PC-9 (cell line): ENCODE data around the gene NUP188. TPM values are rescaled to one million over a fixed set of nuclear protein-coding genes. Genes with fewer than 3 reads are reported as not detected.
A peak's percentile ranks its signal among the peaks of the same experiment; 100 is the strongest.

Source experiments
- BruUV-seq: library from RNA; stranded (reverse); fragments of 400-500 nt; replicated peaks from 2 replicates; lab custom pipeline; 2021; lab: Mats Ljungman, UMichigan
- CTCF ChIA-PET: fragments of 300-600 bp; sonication (Branson Sonifier 250); formaldehyde crosslinking; loops from one replicate; lab custom pipeline; 2022; ENCODE audit warnings: antibody characterized with exemption; lab: Charles Lee
- POLR2A ChIA-PET: fragments of 300-600 bp; sonication (Branson Sonifier 250); formaldehyde crosslinking; loops from one replicate; lab custom pipeline; 2022; ENCODE audit warnings: antibody characterized with exemption; ENCODE audit not compliant: unreplicated experiment; lab: Charles Lee
- DNase-seq, 2 experiments: peaks; one replicate each; pipeline versions ENCODE4 v3.0.0 to v3.0.0-alpha.2; 2015 to 2022; ENCODE audit warnings: mixed read lengths in 1 of 2
- H2AFZ ChIP-seq: fragments of 200-600 bp; sonication (generic); 2 replicates; pipeline ENCODE4 v1.8.1; 2017; ENCODE audit warnings: antibody characterized with exemption
- H3F3A ChIP-seq: fragments of 200-600 bp; sonication (generic); 2 replicates; pipeline ENCODE4 v1.8.1; 2017; ENCODE audit warnings: antibody characterized with exemption, mild to moderate bottlenecking, low read depth; ENCODE audit not compliant: insufficient read depth
- H3K27ac ChIP-seq: fragments of 200-600 bp; sonication (generic); 2 replicates; pipeline ENCODE4 v1.6.1; 2016; ENCODE audit warnings: mixed run types
- H3K27me3 ChIP-seq: fragments of 200-600 bp; sonication (generic); 2 replicates; pipeline ENCODE4 v1.6.1; 2016; ENCODE audit warnings: low read depth, mixed run types; ENCODE audit not compliant: insufficient read depth
- H3K36me3 ChIP-seq: fragments of 200-600 bp; sonication (generic); 2 replicates; pipeline ENCODE4 v1.6.1; 2016; ENCODE audit warnings: low read depth, mixed run types
- H3K4me1 ChIP-seq: fragments of 200-600 bp; sonication (generic); replicated peaks from 2 replicates; pipeline ENCODE4 v1.6.1; 2016; ENCODE audit warnings: mixed run types; ENCODE audit not compliant: insufficient read depth
- H3K4me2 ChIP-seq: fragments of 200-600 bp; sonication (generic); 2 replicates; pipeline ENCODE4 v1.6.1; 2017; ENCODE audit warnings: mixed run types
- H3K4me3 ChIP-seq: fragments of 200-600 bp; sonication (generic); 2 replicates; pipeline ENCODE4 v1.6.1; 2016; ENCODE audit warnings: mixed run types
- H3K79me2 ChIP-seq: fragments of 200-600 bp; sonication (generic); 2 replicates; pipeline ENCODE4 v1.6.1; 2017; ENCODE audit warnings: low read depth, mixed run types
- H3K9me2 ChIP-seq: fragments of 200-600 bp; sonication (generic); 2 replicates; pipeline ENCODE4 v1.8.1; 2017; ENCODE audit warnings: mild to moderate bottlenecking; ENCODE audit not compliant: insufficient read depth
- H3K9me3 ChIP-seq: fragments of 200-600 bp; sonication (generic); 2 replicates; pipeline ENCODE4 v1.8.1; 2016; ENCODE audit warnings: low read depth; ENCODE audit not compliant: insufficient read depth
- H4K20me1 ChIP-seq: fragments of 200-600 bp; sonication (generic); 2 replicates; pipeline ENCODE4 v1.8.1; 2017; ENCODE audit not compliant: insufficient read depth
- CTCF ChIP-seq: fragments of 200-600 bp; sonication (generic); conservative IDR thresholded peaks from 2 replicates; pipeline ENCODE4 v1.6.1; 2017; ENCODE audit warnings: mixed run types, antibody characterized with exemption, mild to moderate bottlenecking, moderate library complexity
- EZH2 ChIP-seq: fragments of 200-600 bp; sonication (generic); IDR thresholded peaks from 2 replicates; pipeline ENCODE4 v1.8.0; 2017; ENCODE audit warnings: antibody characterized with exemption, low read depth
- intact Hi-C: fragments of 100-400 bp; cut with micrococcal nuclease; formaldehyde crosslinking; loops from one replicate; pipeline ENCODE4 v1.10.0; 2022; ENCODE audit not compliant: unreplicated experiment
- total RNA-seq: library from RNA; stranded (reverse); gene quantifications from 2 replicates; pipeline ENCODE4 v1.2.3, GENCODE V29; 2021

Gene NUP188
- total RNA-seq, 1 experiment from 2014 or later, result 90.0 TPM

- ChIA-PET CTCF (interaction anchor here (0.5 kb wide), 2 partner anchors 737 to 863 kb away, joined by 4 to 7 read pairs; no protein-coding TSS in a partner anchor), POLR2A (interaction anchor here (0.6 to 0.9 kb wide), 5 partner anchors 11 to 753 kb away, joined by 3 to 10 read pairs (median 4); partner anchors contain the start of gene MIGA2)
- H2AFZ ChIP-seq, result no peak overlapping the region
- peaks cover 31% of the 10 kb centered on the region for H3F3A ChIP-seq
- no peak for DNase-seq
- peaks cover 28% of the 10 kb centered on the region for H4K20me1 ChIP-seq
- no peaks in the 10 kb centered on the region for H3K27me3 ChIP-seq
- TF ChIP-seq EZH2 (no peak), CTCF (no peak)
- no peaks in the 10 kb centered on the region for H3K9me3 ChIP-seq
- no TSS peak for BruUV-seq
- no peaks in the 10 kb centered on the region for H3K9me2 ChIP-seq
- peak overlapping the region; percentile 51 for H3K27ac ChIP-seq
- peaks cover 55% of the 10 kb centered on the region for H3K4me1 ChIP-seq
- peak overlapping the region; percentile 69 for H3K4me2 ChIP-seq
- intact Hi-C loops, result loop anchor here (1.0 to 10.0 kb wide), 3 partner anchors 28 to 461 kb away; partner anchors contain the start of gene SET
- H3K36me3 ChIP-seq, result no peaks in the 10 kb centered on the region; the same call in 1 of the 2 replicates
- H3K79me2 ChIP-seq, result peaks cover 69% of the 10 kb centered on the region
- no peak overlapping the region for H3K4me3 ChIP-seq
Observed at GRCh38 chr9:129023908-129024233, 76.4 kb downstream of the NUP188 start.

GRCh38 chr9:129026442-129027223 lies 79.1 kb downstream of the NUP188 start:
- peaks cover 57% of the 10 kb centered on the region for H3K4me1 ChIP-seq
- TF ChIP-seq EZH2 (no peak), CTCF (no peak)
- H3K36me3 ChIP-seq, result no peaks in the 10 kb centered on the region; the same call in 1 of the 2 replicates
- H4K20me1 ChIP-seq, result peaks cover 27% of the 10 kb centered on the region
- no peaks in the 10 kb centered on the region for H3K9me3 ChIP-seq
- peak; percentile 84 to 92 for DNase-seq
- POLR2A ChIA-PET, result interaction anchor here (0.5 to 0.7 kb wide), 4 partner anchors 9 to 150 kb away, joined by 3 to 12 read pairs (median 4); no protein-coding TSS in a partner anchor
- CTCF ChIA-PET, result no interaction called here
- H3K27ac ChIP-seq, result peak overlapping the region; percentile 48
- no peaks in the 10 kb centered on the region for H3K9me2 ChIP-seq
- H3K79me2 ChIP-seq, result peaks cover 60% of the 10 kb centered on the region
- intact Hi-C loops, result loop anchor here (1.0 to 10.0 kb wide), 4 partner anchors 55 to 458 kb away; partner anchors contain the start of genes DOLPP1 and SET
- peaks cover 36% of the 10 kb centered on the region for H3F3A ChIP-seq
- H2AFZ ChIP-seq, result no peak overlapping the region
- TSS peak; percentile 35 for BruUV-seq
- peak overlapping the region; percentile 83 for H3K4me2 ChIP-seq
- peak overlapping the region; percentile 63 for H3K4me3 ChIP-seq
- no peaks in the 10 kb centered on the region for H3K27me3 ChIP-seq

- Histone ChIP-seq H2AFZ (peak overlapping the region; percentile 70; the same call in 1 of the 2 replicates), H3K4me2 (peak overlapping the region; percentile 83), H4K20me1 (peaks cover 21% of the 10 kb centered on the region), H3K27ac (peak overlapping the region; percentile 48), H3K4me1 (peaks cover 57% of the 10 kb centered on the region), H3K4me3 (peak overlapping the region; percentile 63), H3F3A (peaks cover 36% of the 10 kb centered on the region), H3K79me2 (peaks cover 55% of the 10 kb centered on the region), H3K9me2 (no peaks in the 10 kb centered on the region), H3K36me3 (no peaks in the 10 kb centered on the region; the same call in 1 of the 2 replicates), H3K9me3 (no peaks in the 10 kb centered on the region), H3K27me3 (no peaks in the 10 kb centered on the region)
- intact Hi-C loops, result loop anchor here (5.0 to 10.0 kb wide), 3 partner anchors 342 to 458 kb away; partner anchors contain the start of gene SET
- CTCF ChIA-PET, result no interaction called here
- TF ChIP-seq CTCF (no peak), EZH2 (no peak)
- BruUV-seq, result no TSS peak
- no peak for DNase-seq
- POLR2A ChIA-PET, result interaction anchor here (0.5 to 0.7 kb wide), 2 partner anchors 24 to 85 kb away, joined by 3 to 12 read pairs; no protein-coding TSS in a partner anchor
Observed at GRCh38 chr9:129027224-129027684, 79.8 kb downstream of the NUP188 start.
